ENCODE measurements around the gene LRRC56. TPM values are rescaled to one million over a fixed set of nuclear protein-coding genes. Genes with fewer than 3 reads are reported as not detected.

LRRC56 gene
- total RNA-seq, 6 experiments from 2014 or later: 0.23 to 0.83 (median 0.55) TPM

DNA sequence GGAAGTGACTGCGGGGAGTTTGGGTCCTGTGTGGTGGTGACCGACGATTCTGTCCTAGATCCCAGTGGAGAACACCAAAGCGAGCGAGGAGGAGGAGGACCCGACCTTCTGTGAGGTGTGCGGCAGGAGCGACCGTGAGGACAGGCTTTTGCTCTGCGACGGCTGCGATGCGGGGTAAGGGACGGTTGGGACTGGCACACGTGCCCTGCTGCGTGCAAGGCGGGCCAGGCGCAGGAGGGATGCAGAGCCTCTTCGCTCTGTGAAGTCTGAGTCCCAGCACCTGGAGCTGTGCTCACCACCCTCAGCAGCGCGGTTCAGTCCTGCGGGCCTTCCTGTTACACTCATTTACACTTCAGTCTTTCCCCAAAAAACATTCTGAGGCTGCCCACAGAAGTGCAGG, 55.2 kb downstream of the LRRC56 start:
- Mint-ChIP-seq H3K27me3 (ENCODE audit: insufficient read depth) (peaks cover 3% of the 10 kb centered on the region; the same call in 1 of the 2 replicates), H3K4me3 (no peak overlapping the region), H3K36me3 (ENCODE audit: low read depth) (peaks cover 38% of the 10 kb centered on the region), H3K9me3 (no peaks in the 10 kb centered on the region), H3K27ac (no peak overlapping the region), H3K4me1 (ENCODE audit: low read depth) (peaks cover 8% of the 10 kb centered on the region)
- TF ChIP-seq, protein P1, sequence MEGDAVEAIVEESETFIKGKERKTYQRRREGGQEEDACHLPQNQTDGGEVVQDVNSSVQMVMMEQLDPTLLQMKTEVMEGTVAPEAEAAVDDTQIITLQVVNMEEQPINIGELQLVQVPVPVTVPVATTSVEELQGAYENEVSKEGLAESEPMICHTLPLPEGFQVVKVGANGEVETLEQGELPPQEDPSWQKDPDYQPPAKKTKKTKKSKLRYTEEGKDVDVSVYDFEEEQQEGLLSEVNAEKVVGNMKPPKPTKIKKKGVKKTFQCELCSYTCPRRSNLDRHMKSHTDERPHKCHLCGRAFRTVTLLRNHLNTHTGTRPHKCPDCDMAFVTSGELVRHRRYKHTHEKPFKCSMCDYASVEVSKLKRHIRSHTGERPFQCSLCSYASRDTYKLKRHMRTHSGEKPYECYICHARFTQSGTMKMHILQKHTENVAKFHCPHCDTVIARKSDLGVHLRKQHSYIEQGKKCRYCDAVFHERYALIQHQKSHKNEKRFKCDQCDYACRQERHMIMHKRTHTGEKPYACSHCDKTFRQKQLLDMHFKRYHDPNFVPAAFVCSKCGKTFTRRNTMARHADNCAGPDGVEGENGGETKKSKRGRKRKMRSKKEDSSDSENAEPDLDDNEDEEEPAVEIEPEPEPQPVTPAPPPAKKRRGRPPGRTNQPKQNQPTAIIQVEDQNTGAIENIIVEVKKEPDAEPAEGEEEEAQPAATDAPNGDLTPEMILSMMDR (IDR thresholded peaks at IDR 0.05): no peak
- DNase-seq: no peak

DNA sequence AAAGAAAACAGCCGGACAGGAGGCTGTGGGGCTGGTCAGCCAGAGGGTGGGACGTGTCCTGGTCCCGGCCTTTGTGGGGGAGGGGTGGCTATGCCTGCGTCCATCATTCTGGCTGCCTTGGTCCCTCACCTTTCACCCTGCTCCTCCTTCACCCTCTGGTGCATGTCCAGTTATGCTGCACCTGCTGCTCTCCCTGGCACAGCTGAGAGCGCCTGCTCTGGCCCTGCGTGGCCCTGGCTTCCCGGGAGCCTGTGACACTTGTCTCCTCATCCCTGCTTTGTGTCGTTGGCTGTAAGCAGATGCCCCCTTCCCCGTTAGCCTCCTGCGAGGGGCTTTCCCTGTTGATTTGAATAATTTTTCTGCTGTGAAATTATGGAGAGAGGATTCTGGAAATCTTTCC, 55.6 kb downstream of the LRRC56 start:
- Mint-ChIP-seq H3K9me3 (no peaks in the 10 kb centered on the region), H3K27me3 (ENCODE audit: insufficient read depth) (peaks cover 3% of the 10 kb centered on the region; the same call in 1 of the 2 replicates), H3K4me3 (no peak overlapping the region), H3K4me1 (ENCODE audit: low read depth) (peaks cover 3% of the 10 kb centered on the region), H3K27ac (no peak overlapping the region), H3K36me3 (ENCODE audit: low read depth) (peaks cover 38% of the 10 kb centered on the region)
- TF ChIP-seq, protein P1 (IDR thresholded peaks at IDR 0.05): no peak
- no peak for DNase-seq

DNA sequence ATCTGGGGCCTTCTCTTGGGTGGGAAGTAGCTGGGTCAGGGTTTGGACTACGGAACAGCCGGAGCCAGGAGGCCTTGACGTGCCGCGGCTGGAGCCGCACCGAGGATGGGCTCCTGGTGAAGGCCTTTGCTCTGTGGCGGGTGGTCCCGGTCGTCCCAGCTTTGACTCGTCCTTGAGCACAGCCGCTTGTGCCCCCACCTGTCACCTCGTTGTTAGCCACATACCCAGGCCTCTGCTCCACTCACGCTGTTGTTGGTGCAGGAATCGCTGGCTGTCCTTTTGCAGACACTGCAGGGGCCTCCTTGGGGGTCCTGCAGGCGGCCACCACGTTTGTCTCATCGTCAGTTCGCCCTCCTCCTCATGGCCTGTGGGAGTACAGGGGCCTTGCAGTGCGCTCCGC, 56.0 kb downstream of the LRRC56 start:
- Mint-ChIP-seq H3K36me3 (ENCODE audit: low read depth) (peaks cover 38% of the 10 kb centered on the region), H3K27ac (no peak overlapping the region), H3K27me3 (ENCODE audit: insufficient read depth) (peaks cover 3% of the 10 kb centered on the region; the same call in 1 of the 2 replicates), H3K4me3 (no peak overlapping the region), H3K4me1 (ENCODE audit: low read depth) (no peaks in the 10 kb centered on the region), H3K9me3 (no peaks in the 10 kb centered on the region)
- no peak for DNase-seq
- TF ChIP-seq, protein P1 (IDR thresholded peaks at IDR 0.05): no peak

DNA sequence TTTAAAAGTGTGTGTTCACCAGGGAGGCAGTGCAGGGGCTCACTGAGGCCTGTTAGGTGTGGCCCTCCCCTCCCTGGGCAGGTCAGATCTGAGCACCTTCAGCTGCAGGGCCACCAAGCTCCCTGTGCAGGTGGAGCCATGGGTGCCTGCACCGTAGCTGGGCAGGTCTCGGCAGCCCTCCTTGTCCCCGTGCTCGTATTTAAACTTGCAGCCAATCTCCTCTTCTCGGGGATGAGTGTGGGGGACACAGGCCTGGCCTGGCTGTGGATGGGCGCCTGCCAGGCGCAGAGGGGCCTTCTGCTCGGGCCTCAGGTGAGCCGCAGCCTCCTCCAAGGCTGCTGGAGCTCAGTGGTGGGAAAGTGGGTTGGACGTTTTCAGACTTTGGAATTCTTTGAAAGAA, 58.1 kb downstream of the LRRC56 start:
- Mint-ChIP-seq H3K27ac (no peak overlapping the region), H3K4me1 (ENCODE audit: low read depth) (no peaks in the 10 kb centered on the region), H3K27me3 (ENCODE audit: insufficient read depth) (peaks cover 3% of the 10 kb centered on the region; the same call in 1 of the 2 replicates), H3K9me3 (no peaks in the 10 kb centered on the region), H3K36me3 (ENCODE audit: low read depth) (peaks cover 43% of the 10 kb centered on the region), H3K4me3 (no peak overlapping the region)
- DNase-seq: no peak
- TF ChIP-seq, protein P1 (IDR thresholded peaks at IDR 0.05): no peak

DNA sequence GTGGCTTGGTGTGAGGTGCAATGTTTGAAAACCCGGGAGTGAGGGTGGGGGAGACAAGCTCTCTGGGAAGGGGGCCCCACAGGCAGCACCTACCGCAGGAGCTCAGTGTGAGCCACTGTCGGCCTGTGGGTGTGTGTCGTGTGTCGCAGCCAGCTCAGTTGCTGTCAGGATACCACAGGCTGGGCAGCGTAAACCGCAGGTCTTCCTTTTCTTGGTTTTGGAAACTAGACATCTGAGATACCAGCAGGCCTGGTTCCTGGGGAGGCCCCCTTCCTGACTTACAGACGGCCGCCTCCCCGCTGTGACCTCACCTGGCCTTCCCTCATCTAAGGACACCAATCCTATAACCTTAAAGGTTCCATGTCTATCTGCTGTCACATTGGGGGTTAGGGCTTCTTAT, 59.0 kb downstream of the LRRC56 start:
- H3K27me3 Mint-ChIP-seq (ENCODE audit: insufficient read depth): peaks cover 3% of the 10 kb centered on the region
- no peak overlapping the region for H3K27ac Mint-ChIP-seq
- no peaks in the 10 kb centered on the region for H3K4me1 Mint-ChIP-seq (ENCODE audit: low read depth)
- no peak for DNase-seq
- TF ChIP-seq, protein P1 (IDR thresholded peaks at IDR 0.05): no peak
- peaks cover 40% of the 10 kb centered on the region for H3K36me3 Mint-ChIP-seq (ENCODE audit: low read depth)
- no peak overlapping the region for H3K4me3 Mint-ChIP-seq
- H3K9me3 Mint-ChIP-seq: no peaks in the 10 kb centered on the region

Measured in HFFc6 (cell line).